AG09309 (cell line): ENCODE measurements around the gene MSH3.
A peak's percentile ranks its signal among the peaks of the same experiment; 100 is the strongest.

Source experiments
- DNase-seq: peaks from one replicate; pipeline ENCODE4 v3.0.0-alpha.2; 2010; ENCODE audit warnings: low read depth
- H3K4me3 ChIP-seq: 2 replicates; pipeline ENCODE4 v1.5.1; 2011; ENCODE audit warnings: mild to moderate bottlenecking, low read depth, low read length, moderate library complexity; ENCODE audit not compliant: control insufficient read depth
- CTCF ChIP-seq: IDR thresholded peaks from 2 replicates; pipeline ENCODE4 v1.5.1; 2011; ENCODE audit warnings: mild to moderate bottlenecking, low read depth, low read length, inconsistent platforms; ENCODE audit not compliant: insufficient read depth, control insufficient read depth; ENCODE audit errors: missing control alignments

The MSH3 gene

DNA sequence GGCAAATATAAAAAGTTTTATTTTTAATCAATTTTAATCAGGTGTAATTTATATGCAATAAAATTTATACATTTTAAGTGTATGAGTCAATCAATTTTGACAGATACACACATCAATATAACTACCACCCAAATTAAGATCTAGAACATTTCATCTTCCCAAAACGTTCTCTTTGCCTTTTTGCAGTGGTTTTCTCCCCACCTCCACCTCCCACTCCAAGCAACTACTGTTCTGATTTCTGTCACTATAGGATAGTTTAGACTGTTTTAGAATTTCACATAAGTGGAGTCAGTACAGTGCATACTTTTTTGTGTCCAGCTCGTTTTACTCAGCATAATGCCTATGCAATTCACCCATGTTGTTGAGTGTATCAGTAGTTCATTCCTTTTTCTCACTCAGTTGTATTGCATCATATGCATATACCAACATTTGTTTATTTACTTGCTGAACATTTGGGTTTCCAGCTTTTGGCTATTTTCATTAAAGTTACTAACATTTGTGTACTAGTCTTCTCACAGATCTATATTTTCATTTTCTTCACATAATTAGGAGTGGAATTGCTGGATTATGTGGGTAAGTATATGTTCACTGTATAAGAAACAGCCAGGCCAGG lies 52.5 kb downstream of the MSH3 start:
- no peak for TF ChIP-seq CTCF

DNA sequence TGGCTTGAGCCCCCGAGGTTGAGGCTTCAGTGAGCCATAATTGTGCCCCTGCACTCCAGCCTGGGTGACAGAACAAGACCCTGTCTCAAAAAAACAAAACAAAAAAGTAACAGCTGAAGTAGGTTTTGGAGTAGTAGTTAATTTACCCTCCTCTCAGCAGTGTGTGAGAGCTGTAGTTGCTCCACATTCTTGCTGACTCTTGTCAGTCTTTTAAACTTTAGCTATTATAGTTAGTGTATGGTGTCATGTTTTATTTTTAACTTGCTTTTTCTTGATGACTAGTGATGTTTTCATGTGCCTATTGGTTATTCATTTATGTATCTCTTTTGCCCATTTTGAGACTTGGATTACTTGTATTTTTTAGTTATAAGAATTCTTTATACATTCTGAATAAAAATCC lies 53.2 kb downstream of the MSH3 start:
- TF ChIP-seq CTCF: no peak
- DNase-seq: peak; percentile 14
- H3K4me3 ChIP-seq: no peak overlapping the region

More for the DNA sequence above, 52.5 kb downstream of the MSH3 start:
- H3K4me3 ChIP-seq: no peak overlapping the region
- DNase-seq: no peak

- no peak for TF ChIP-seq CTCF
- no peak for DNase-seq
- no peak overlapping the region for H3K4me3 ChIP-seq
Measured at GRCh38 chr5:80711216-80711615, 56.8 kb downstream of the MSH3 start.

DNA sequence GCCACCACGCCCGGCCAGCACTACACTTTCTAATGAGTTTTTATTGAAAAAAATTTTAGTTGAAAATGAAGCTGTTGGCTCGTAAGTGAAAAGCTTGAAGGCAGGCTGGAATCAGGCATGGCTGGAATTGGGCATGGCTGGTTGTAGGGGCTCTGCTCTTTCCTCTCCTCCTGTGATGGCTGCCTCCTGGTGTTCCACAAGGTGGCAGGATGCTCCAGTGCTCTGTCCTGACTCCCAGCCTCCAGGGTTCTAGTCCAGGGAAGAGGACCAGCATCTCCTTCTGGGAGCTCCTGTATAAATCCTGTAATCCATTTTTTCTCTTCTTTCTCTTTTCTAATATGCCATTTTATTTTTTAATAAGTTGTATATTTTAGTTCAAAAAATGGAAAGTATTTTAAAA lies 57.5 kb downstream of the MSH3 start:
- H3K4me3 ChIP-seq: no peak overlapping the region
- peak; percentile 64 for TF ChIP-seq CTCF
- no peak for DNase-seq

- no peak for DNase-seq
- no peak overlapping the region for H3K4me3 ChIP-seq
- no peak for TF ChIP-seq CTCF
Measured at GRCh38 chr5:80712919-80713318, 58.5 kb downstream of the MSH3 start.

DNA sequence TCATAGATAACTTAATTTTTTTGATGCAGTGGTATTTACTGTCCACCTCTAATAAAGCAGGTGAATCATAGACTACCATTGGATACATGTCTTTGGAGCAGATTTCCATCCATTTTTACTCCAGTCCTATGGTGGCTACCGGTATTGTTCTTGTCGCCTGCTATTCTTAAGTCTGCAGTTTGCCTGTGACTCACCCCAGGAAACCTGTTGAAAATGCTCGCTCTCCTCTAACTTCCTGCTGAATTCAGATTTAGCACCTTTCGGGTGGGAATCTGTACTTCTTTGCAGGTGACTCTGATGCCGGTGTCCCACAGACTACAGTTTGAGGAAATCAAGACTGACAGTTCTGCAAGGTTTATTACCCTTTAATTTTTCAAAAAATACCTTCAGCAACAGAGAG lies 59.2 kb downstream of the MSH3 start:
- no peak for DNase-seq
- no peak for TF ChIP-seq CTCF
- no peak overlapping the region for H3K4me3 ChIP-seq
